Measurements from ENCODE around the gene ZCCHC24.

DNA sequence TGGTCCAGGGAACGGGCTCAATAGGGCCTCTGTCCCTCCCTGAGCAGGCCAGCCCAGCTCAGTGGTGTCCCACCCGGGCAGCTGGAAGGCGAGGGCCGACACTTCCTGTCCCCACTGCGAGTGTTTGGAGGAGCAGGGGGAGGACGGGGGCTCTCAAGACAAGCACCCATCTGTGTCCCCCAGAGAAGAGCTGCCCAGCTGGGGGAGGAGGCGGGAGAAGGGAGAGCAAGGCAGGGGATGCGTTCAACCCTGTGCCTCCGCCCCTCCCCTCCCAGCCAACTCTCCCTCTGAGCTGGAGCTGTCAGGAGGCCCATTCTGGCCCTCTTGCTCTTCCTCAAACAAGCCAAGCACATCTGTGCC, 35.7 kb downstream of the ZCCHC24 start:
- TF ChIP-seq, protein P1, sequence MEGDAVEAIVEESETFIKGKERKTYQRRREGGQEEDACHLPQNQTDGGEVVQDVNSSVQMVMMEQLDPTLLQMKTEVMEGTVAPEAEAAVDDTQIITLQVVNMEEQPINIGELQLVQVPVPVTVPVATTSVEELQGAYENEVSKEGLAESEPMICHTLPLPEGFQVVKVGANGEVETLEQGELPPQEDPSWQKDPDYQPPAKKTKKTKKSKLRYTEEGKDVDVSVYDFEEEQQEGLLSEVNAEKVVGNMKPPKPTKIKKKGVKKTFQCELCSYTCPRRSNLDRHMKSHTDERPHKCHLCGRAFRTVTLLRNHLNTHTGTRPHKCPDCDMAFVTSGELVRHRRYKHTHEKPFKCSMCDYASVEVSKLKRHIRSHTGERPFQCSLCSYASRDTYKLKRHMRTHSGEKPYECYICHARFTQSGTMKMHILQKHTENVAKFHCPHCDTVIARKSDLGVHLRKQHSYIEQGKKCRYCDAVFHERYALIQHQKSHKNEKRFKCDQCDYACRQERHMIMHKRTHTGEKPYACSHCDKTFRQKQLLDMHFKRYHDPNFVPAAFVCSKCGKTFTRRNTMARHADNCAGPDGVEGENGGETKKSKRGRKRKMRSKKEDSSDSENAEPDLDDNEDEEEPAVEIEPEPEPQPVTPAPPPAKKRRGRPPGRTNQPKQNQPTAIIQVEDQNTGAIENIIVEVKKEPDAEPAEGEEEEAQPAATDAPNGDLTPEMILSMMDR (IDR thresholded peaks at IDR 0.05; ENCODE audit: extremely low read depth in 1 of 2, insufficient read depth in 1 of 2, low read depth in 1 of 2, low read length in 2 of 2): no peak
- TF ChIP-seq POLR2A (IDR thresholded peaks at IDR 0.05; ENCODE audit: low read depth, low read length) (no peak), EZH2 (IDR thresholded peaks at IDR 0.05; ENCODE audit: borderline replicate concordance, low read depth, low read length, severe bottlenecking) (no peak), POLR2AphosphoS5 (IDR thresholded peaks at IDR 0.05; ENCODE audit: insufficient read depth, low read depth, low read length) (no peak), MYC (IDR thresholded peaks at IDR 0.05; ENCODE audit: low read depth, low read length) (no peak), JUN (IDR thresholded peaks at IDR 0.05; ENCODE audit: borderline replicate concordance, insufficient read depth, insufficient read length, low read depth) (no peak), GATA2 (IDR thresholded peaks at IDR 0.05; ENCODE audit: insufficient read depth, insufficient read length, low read depth, low read length) (no peak)

All from endothelial cell of umbilical vein (primary cell).